C4-2B (cell line): ENCODE data around the gene C11orf68.

Experiments
- ZFX ChIP-seq: fragments of 450-650 bp; IDR thresholded peaks from 2 replicates; pipeline ENCODE4 v1.6.1; 2017
- TF ChIP-seq, protein P1 (sequence below): fragments of 450-650 bp; conservative IDR thresholded peaks from 2 replicates; pipeline ENCODE4 v1.5.1; 2017; ENCODE audit warnings: mild to moderate bottlenecking

- TF ChIP-seq, protein P1, sequence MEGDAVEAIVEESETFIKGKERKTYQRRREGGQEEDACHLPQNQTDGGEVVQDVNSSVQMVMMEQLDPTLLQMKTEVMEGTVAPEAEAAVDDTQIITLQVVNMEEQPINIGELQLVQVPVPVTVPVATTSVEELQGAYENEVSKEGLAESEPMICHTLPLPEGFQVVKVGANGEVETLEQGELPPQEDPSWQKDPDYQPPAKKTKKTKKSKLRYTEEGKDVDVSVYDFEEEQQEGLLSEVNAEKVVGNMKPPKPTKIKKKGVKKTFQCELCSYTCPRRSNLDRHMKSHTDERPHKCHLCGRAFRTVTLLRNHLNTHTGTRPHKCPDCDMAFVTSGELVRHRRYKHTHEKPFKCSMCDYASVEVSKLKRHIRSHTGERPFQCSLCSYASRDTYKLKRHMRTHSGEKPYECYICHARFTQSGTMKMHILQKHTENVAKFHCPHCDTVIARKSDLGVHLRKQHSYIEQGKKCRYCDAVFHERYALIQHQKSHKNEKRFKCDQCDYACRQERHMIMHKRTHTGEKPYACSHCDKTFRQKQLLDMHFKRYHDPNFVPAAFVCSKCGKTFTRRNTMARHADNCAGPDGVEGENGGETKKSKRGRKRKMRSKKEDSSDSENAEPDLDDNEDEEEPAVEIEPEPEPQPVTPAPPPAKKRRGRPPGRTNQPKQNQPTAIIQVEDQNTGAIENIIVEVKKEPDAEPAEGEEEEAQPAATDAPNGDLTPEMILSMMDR: no peak
- no peak for TF ChIP-seq ZFX
These were observed 9.1 kb upstream of the C11orf68 start for GRCh38 chr11:65927904-65928397.
